HG02678 (cell line): Measurements from ENCODE around the gene TMEM269.

Experiments used
- ATAC-seq: cut with Tn5 transposase; IDR thresholded peaks from one replicate; pipeline ENCODE4 v1.9.1; 2021; ENCODE audit warnings: mild to moderate bottlenecking, moderate library complexity; ENCODE audit not compliant: unreplicated experiment

The TMEM269 gene

GRCh38 chr1:42784946-42785693 lies at the start of gene TMEM269:
TSS of gene TMEM269 (plus strand) at chr1:42784991. CDS start at chr1:42789894, 4,903 bp downstream.
- no peak for ATAC-seq

GRCh38 chr1:42735056-42735455 lies 49.7 kb upstream of the TMEM269 start:
- no peak for ATAC-seq

DNA sequence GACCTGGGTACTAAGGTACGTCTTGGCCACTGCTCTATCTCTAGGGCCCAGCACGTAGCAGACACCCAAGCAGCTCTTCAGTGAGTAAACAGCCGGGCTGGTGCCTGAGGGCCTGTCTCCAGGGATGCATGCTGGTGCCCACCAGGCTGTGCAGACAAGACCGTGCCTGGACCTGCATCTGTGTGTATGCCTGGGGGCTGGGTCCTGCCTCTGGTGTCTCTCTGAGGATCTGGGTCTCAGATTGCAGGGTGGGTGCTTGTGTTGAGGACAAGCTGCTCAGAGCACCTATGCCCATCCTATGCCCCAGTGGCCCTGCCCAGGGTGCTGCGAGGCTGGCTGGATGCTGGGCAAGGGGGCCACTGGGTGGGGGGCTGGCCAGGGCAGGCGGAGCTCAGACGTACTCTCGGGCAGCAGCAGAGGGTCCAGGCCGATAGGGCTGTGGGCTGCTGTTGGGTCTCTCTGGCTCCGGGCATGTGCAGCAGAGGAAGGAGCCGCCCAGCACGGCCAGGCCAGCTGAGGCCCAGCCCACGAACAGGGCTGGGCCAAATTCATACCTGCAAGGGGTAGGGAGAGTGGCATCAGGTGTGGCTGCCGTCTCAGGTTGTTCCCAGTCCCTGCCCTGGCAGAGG lies 49.2 kb upstream of the TMEM269 start:
- ATAC-seq: no peak

DNA sequence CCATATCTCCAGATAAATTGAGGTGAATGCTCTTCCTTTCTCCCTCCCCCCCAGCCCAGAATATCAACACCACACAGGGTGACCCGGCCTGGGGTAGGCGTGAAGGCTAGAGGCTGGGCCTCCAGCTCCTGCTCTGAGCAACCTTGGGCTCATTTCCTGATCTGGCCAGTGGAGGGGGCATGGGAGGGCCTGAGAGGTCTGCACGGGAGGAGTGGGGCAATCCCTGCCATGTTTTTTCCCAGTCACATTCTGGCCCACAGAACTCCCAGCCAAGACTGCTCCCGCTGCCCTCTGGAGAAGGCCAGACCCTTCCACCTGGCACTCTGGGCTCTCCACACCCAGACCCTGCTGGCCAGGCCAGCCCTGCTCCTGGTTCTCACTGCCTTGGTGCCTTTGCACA lies 48.6 kb upstream of the TMEM269 start:
- ATAC-seq: no peak

- ATAC-seq: no peak
These were observed 48.1 kb upstream of the TMEM269 start for GRCh38 chr1:42736571-42737200.

GRCh38 chr1:42737257-42737656 lies 47.5 kb upstream of the TMEM269 start:
- ATAC-seq: no peak

DNA sequence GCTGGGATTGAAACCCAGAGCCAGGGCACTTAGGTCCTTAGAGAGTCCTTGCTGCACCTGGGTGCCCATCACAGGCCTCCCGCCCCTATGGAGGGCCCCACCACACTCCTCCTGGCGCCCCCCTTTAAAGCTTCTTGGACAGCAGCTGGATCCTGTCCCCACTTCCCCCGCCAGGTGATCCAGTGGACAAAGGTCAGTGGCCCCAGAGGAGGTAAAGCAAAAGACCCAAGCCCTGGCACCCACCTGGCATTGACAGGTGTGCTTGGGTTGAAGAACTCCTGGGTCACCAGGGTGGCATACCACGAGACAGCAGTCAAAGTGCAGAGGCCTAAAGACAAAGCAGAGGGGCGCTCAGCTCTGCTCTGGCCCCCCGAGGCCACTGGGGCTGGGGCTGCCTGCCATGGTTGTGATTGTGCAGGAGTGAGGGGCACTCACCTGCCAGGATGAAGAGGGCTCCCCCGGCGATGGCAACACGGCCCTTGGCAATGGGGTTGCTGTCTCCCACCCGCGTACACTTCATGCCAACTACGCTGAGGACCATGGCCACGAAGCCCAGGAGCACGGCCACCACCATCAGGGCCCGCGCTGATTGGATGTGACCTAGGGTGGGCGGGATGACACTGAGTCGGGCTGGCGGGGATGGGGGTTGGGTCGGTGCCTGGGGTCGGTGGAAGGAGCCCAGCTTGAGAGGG lies 46.7 kb upstream of the TMEM269 start:
- no peak for ATAC-seq

DNA sequence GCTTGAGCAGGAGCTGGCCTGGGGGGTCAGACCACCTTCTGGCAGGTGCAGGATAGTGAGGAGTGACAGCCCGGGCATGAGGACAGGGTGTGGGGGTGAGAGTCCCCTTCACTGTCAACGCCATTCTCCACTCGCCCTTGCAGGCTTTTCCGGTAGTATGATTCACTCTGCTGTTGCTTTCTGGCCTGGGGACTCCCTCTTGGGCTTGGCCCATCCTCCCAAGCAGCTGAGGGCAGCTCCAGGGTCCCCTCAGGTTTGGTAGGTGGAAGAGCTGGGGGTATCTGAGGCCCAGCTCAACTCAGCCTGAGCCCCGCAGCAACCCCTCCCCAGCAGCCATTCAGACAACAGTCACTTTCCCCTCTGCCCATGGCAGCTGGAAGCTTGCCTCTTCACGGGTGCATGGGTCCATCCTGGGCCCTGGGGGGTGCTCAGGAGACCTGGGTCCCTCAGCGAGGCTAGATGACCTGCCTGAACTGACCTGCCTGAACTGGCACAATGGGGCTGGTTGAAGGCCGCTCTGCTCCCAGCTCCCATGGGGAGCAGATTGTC lies 46.0 kb upstream of the TMEM269 start:
- ATAC-seq: no peak

DNA sequence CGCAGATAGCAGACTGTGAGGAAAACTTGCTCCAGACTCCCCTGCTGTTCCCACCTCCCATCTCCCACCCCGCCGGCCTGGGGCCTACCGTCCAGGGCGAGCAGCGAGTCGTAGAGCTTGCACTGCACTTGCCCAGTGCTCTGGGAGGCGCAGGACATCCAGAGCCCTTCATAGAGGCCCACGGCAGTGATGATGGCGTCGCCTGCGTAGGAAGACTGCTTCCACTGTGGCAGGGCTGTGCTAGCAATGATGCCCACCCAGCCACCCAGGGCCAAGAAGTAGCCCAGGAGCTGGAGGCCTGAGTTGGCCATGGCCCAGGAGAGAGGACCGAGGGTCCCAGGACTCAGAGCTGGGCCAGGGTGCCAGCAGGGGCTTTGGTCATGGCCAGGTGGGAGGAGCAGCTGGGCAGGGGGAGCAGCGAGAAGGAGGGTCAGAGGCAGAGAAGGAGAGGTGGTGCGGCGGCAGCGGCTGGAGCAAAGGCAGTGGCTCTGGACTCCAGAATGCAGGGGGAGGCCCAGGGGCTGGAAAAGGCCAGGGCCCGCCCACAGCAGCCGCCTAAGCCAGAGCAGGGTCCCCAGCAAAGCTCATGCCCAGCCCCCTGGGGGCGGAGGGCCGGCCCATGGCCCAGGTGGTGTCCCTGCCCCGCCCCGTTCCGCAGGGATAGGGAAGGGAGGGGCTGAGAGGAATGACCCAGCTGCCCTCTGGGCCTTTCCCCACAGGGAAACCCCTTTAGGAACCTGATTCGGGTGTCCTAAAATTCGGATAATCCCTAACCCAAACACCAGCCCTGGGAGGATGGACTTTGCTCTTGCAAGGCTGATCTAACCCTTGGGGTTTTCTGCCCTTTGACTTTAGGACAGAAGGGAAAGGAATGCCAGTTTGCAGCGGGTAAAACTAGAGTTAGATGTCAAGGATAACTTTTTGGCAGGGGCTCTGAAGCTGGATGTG lies 44.8 kb upstream of the TMEM269 start, which contains the start of gene CLDN19:
CLDN19 (minus strand) TSS at position 484 of the 948 bp plus-strand sequence; CDS start at position 311, 173 bp downstream.
- ATAC-seq: no peak

DNA sequence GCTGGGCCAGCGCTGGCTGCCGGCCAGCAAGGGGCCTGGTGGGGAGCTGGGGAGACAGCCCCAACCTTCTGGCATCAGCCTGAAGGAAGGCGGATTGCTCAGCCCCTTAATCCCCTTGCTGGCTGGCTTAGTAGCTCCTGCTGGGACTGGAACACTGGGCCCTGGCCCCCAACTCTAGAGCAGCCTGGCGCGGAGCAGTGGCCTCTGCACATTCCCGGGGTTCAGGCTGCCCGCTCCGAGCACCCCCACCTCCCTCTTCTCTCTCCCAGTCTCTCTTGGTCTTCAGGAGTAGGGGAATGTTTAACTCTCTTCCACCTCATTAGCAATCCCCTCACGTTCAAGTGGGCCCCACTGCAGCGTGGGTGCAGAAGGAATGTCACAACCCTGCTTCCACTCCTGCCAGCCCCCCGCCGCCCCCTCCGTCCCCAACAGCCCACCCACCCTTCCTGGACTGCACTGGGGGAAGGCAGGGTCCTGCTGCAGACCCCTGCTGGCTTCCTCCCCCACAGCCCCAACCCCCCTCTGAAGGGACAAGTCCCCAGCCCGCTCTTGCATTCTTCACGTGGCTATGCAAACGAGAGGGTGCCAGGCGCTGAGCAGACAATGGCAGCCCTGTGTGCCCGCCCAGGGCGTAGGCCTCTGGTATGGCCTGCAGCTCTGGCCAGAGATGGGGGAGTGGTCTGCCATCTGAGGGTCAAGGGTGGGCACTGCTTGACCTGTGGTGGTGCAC lies 43.8 kb upstream of the TMEM269 start:
- no peak for ATAC-seq

DNA sequence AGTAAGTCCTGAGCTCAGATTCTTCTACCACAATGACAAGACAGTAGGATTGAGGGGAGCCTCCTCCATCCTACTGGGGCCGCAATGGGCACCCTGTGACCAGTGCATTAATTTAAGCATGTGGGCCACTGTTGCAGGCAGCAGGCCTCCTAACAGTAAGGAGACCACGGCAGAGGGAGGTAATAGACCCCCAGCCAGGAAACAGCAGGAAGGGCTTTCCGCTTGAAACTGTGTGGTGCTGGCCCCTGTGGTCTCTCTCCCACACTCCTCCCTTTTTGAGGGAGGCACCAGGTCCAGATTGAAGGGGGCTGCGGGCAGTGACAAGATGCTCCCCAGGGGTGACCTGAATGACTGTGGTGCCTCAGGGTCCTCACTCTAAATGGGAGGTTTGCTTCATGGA lies 43.1 kb upstream of the TMEM269 start:
- ATAC-seq: no peak

GRCh38 chr1:42742141-42742540 lies 42.6 kb upstream of the TMEM269 start:
- ATAC-seq: no peak

DNA sequence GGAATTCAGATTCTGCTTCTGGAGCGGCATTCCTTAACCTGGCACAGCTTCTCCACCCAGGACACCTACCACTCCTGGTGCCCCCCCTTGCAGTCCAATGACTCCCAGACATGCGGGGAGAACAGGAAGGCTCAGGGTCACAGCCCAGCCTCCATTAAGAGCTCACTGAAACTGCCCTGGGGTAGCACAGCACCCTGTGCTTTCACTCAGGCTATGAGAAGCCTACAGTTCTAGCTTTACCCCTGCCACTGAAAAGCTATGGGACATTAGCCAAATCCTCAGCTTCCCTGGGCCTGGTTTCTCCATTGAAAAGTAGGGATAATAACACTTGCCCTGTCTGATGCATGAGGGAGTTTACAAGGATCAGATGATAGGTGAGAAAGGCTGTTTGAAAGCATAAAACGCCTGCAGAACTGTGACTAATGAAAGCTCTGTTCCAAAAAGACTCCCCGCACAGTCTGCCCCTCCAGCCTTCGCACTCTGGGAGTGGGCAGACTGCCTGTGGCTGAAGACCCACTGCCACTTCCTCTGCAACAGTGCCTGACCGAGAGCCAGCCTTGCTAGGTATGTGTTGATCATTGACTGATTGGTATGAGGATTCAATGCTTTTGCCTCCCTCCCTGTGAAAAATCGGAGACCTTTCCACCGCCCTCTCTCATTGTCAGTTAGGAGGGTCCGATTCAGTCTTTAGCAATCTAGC lies 42.0 kb upstream of the TMEM269 start:
- ATAC-seq: no peak

GRCh38 chr1:42743317-42744147 lies 41.3 kb upstream of the TMEM269 start:
- ATAC-seq: no peak

DNA sequence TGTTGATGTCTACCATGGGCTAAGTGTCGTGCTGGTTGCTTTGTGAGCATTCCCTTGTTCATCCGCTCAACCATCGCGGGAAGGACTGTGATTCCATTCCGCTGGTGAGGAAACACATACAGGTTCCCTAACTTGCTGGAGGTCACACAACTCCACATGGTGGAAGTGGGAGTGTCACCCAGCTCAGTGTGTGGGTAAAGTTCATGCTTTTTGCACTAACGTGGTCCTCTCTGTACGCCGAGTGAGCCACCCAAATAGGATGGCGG lies 40.7 kb upstream of the TMEM269 start:
- no peak for ATAC-seq

GRCh38 chr1:42745851-42746250 lies 38.9 kb upstream of the TMEM269 start:
- ATAC-seq: no peak

DNA sequence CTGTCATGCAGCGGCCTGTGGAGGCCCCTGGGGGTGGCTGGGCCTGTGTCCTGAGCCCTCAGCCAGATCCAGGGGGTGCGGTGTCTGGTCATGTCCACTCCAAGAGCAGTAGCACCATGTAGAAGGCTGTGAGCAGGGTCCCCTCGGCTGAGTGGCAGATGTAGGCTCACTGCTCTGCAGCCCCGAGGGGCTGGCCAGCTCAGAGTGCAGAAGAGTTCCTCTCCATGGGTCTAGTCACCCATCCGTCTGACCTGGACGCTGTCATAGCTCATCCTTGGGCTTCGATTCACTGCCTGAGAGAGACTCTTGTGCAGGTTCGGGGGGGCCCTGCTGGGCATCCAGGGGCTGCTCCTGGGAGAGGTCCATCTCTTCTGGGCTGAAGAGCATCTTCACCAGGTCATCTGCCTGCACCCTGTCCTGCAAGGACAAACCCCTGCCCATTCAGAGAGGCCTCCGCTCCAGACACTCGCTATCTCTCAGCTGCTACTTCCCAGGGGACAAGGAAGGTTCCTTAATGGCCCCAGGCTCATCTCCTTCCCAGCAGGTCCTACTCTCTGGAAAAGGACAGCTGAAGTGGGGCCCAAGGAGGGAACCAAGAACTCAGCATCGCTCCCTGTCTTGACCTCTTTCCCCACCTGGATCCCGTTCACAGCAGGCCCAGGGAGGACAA lies 38.2 kb upstream of the TMEM269 start:
- ATAC-seq: no peak

DNA sequence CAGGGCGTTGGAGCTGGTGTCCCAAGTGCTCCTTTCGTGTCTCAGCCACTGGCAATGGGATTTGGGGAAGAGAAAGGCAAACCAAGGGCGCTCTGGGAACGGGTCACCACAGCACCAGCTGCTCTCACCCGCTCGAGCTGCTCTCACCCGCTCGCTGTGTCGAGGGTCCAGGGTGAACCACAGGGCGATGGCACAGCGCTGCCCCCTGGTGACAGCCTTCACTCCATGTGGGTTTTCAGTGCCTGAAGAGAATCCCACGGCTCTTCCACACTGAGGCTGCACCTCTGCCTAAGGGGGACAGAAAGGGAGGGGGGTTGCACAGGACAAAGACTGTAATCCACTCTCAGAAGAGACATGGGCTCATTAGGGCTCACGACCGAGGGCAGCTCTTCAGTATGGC lies 37.7 kb upstream of the TMEM269 start:
- ATAC-seq: no peak
